ENCODE results near the gene USP6.
"Not testable (repeated sequence)": the region's sequence is repeated elsewhere in the genome, so short reads cannot be mapped to it uniquely, and the experiment has no call there.

The USP6 gene

GRCh38 chr17:5121186-5121841 lies 5.5 kb downstream of the USP6 start:
- Histone ChIP-seq H3K9me3 (ENCODE audit: low read length) (no peaks in the 10 kb centered on the region), H3K9ac (ENCODE audit: low read length) (no peak overlapping the region), H3K4me1 (ENCODE audit: insufficient read depth, low read length, severe bottlenecking) (no peaks in the 10 kb centered on the region), H3K4me3 (ENCODE audit: low read depth, low read length, poor library complexity, severe bottlenecking) (no peak overlapping the region), H3K36me3 (ENCODE audit: insufficient read depth, low read length) (no peaks in the 10 kb centered on the region), H3F3A (ENCODE audit: insufficient read depth, low read length) (no peaks in the 10 kb centered on the region), H2AFZ (ENCODE audit: low read length) (no peak overlapping the region), H3K27ac (ENCODE audit: low read depth, low read length, poor library complexity, severe bottlenecking) (no peak overlapping the region), H4K20me1 (ENCODE audit: insufficient read depth, low read length) (no peaks in the 10 kb centered on the region), H3K79me2 (ENCODE audit: insufficient read depth, low read length) (no peaks in the 10 kb centered on the region), H3K9me2 (ENCODE audit: low read depth, low read length) (no peaks in the 10 kb centered on the region), H3K27me3 (ENCODE audit: insufficient read depth, low read length) (no peaks in the 10 kb centered on the region; the same call in 1 of the 2 replicates), H3K4me2 (ENCODE audit: low read length) (no peak overlapping the region)
- TF ChIP-seq EZH2 (IDR thresholded peaks at IDR 0.05; ENCODE audit: borderline replicate concordance, low read length) = no peak
- TF ChIP-seq CTCF (IDR thresholded peaks at IDR 0.05; ENCODE audit: low read length) = no peak

DNA sequence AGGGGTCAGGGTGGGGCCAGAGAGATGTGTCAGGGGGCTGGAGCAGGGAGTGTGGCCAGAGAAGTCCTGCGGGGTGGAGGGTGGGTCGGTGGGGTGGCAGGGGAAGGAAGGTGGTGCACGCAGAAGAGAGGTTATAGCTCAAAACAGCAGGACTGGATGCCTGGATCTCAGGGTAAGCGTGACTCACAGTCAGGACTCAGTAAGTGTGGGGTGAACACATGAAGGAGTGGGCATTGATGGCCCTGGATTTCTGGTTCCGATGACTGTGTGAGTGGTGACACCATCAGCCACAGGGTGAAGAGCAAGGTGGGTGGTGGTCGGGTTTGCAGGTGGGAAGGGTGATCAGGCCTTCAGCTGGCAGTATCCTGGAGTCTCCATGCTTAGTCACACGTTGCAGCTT lies 6.2 kb downstream of the USP6 start:
- not testable (repeated sequence) for H3K9me3 ChIP-seq (ENCODE audit: low read length); H3K9me2 ChIP-seq (ENCODE audit: low read depth, low read length); H3K4me3 ChIP-seq (ENCODE audit: low read depth, low read length, poor library complexity, severe bottlenecking); H3F3A ChIP-seq (ENCODE audit: insufficient read depth, low read length); H3K79me2 ChIP-seq (ENCODE audit: insufficient read depth, low read length); H3K4me1 ChIP-seq (ENCODE audit: insufficient read depth, low read length, severe bottlenecking); H4K20me1 ChIP-seq (ENCODE audit: insufficient read depth, low read length); H3K4me2 ChIP-seq (ENCODE audit: low read length); H3K27ac ChIP-seq (ENCODE audit: low read depth, low read length, poor library complexity, severe bottlenecking); H3K36me3 ChIP-seq (ENCODE audit: insufficient read depth, low read length); H3K27me3 ChIP-seq (ENCODE audit: insufficient read depth, low read length); H2AFZ ChIP-seq (ENCODE audit: low read length); H3K9ac ChIP-seq (ENCODE audit: low read length)

DNA sequence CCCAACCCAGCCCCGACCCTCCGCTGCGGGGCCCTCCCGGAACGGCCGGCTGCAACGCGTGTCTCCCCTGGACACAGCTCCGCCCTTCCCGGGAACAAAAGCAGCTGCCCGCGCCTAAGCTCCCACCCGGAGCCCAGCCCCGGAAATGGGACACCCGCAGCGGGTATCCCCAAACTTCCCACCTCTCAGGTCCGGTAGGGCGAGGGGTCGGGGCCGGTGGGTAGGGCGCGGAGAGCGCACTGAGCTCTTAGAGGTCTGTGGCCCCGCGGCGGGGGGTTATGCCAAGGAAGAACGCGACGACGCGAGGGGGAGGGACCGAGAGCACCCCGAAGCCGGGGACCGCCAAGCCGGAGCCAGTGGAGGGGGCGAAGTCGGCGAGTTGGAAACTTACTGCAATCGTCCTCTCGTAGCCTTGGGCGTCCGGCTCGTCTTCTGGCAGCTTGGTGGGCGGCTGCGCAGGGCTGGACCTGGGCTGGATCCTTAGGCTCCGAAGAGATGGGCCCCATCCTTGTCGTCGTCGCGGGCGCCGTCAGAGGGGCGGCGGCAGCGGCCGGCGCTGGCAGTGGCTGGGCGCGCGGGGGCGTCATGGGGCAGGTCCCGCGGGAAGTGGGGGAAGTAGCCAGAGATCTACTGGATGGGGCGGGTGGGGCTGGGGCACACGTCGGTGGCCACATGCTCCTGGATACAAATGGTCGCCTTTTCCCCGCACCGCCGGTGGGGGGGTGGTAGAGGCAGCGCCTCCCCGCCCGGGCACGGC lies 6.9 kb downstream of the USP6 start:
- TF ChIP-seq EZH2 (IDR thresholded peaks at IDR 0.05; ENCODE audit: borderline replicate concordance, low read length) (no peak), CTCF (IDR thresholded peaks at IDR 0.05; ENCODE audit: low read length) (no peak)
- Histone ChIP-seq H3K79me2 (ENCODE audit: insufficient read depth, low read length) (no peaks in the 10 kb centered on the region), H3K27me3 (ENCODE audit: insufficient read depth, low read length) (no peaks in the 10 kb centered on the region; the same call in 1 of the 2 replicates), H3K9me3 (ENCODE audit: low read length) (no peaks in the 10 kb centered on the region), H2AFZ (ENCODE audit: low read length) (no peak overlapping the region), H3K9me2 (ENCODE audit: low read depth, low read length) (no peaks in the 10 kb centered on the region), H4K20me1 (ENCODE audit: insufficient read depth, low read length) (no peaks in the 10 kb centered on the region), H3F3A (ENCODE audit: insufficient read depth, low read length) (no peaks in the 10 kb centered on the region), H3K9ac (ENCODE audit: low read length) (no peak overlapping the region), H3K4me3 (ENCODE audit: low read depth, low read length, poor library complexity, severe bottlenecking) (no peak overlapping the region), H3K27ac (ENCODE audit: low read depth, low read length, poor library complexity, severe bottlenecking) (no peak overlapping the region), H3K4me1 (ENCODE audit: insufficient read depth, low read length, severe bottlenecking) (no peaks in the 10 kb centered on the region), H3K36me3 (ENCODE audit: insufficient read depth, low read length) (no peaks in the 10 kb centered on the region), H3K4me2 (ENCODE audit: low read length) (no peak overlapping the region)

Data from OCI-LY1 (cell line).